ENCODE measurements around the gene BIN1.

DNA sequence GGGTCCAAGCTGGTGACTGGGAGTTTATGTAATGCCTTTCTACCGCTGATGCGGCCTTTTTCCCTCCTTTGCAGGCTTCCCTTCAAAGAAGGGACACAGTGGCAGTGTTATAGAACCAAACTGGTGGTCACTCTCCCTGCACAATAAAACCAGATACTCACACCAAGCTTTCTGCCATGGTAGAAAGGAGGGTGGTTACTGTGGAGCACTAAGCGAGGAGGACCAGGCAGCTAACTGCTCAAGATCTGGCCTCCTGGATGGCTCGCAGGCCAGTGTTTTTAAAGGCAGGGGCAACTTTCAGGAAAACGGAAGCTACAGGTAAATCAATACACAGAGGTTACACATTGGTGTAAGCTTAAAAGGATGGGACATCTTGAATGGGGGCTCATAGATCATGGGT lies 89.4 kb downstream of the BIN1 start:
- TF ChIP-seq EZH2 (IDR thresholded peaks at IDR 0.05) (no peak), REST (IDR thresholded peaks at IDR 0.05; ENCODE audit: low read depth) (no peak), EZH2phosphoT487 (IDR thresholded peaks at IDR 0.05; ENCODE audit: borderline replicate concordance) (no peak), SP1 (IDR thresholded peaks at IDR 0.05; ENCODE audit: low read depth) (no peak)
- TF ChIP-seq, protein P1, sequence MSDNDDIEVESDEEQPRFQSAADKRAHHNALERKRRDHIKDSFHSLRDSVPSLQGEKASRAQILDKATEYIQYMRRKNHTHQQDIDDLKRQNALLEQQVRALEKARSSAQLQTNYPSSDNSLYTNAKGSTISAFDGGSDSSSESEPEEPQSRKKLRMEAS (IDR thresholded peaks at IDR 0.05), result no peak
